PC-3 (cell line): ENCODE data around the gene STXBP5L.
"Not testable (repeated sequence)": the region's sequence is repeated elsewhere in the genome, so short reads cannot be mapped to it uniquely, and the experiment has no call there.

Source experiments
- CTCF ChIP-seq: fragments of 300-600 bp; sonication (generic); conservative IDR thresholded peaks from 2 replicates; pipeline ENCODE4 v1.5.1; 2017; ENCODE audit warnings: antibody characterized with exemption, low read depth, mild to moderate bottlenecking, low read length
- EZH2phosphoT487 ChIP-seq: fragments of 300-600 bp; sonication (generic); IDR thresholded peaks from 2 replicates; pipeline ENCODE4 v1.6.1; 2018; ENCODE audit warnings: mild to moderate bottlenecking, antibody characterized with exemption, low read length, borderline replicate concordance

GRCh38 chr3:121111086-121111485 lies 203.1 kb downstream of the STXBP5L start:
- TF ChIP-seq CTCF, EZH2phosphoT487: not testable (repeated sequence)
